ENCODE measurements around the gene LAT.

LAT gene

DNA sequence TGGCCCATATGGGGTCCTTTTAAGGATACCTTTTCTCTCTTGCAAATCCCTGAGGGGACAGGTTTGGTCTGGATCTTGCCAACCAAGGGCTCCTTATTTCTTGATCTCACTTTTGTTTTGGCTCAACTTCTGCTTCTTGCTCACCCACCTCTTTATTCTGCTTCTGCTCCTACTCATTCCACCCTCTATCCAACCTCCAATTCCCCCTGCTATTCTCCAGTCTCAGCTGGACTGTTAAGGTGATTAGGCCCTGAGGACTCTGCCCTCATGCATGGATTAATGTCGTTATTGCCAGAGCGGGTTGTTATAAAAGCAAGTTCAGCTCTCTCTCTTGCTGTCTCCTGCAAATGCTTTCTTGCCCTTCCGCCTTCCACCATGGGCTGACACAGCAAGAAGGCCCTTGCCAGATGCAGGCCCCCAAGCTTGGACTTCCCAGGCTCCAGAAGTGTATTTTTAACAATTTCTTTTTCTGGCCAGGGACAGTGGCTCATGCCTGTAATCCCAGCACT lies 29.8 kb downstream of the LAT start:
- no peaks in the 10 kb centered on the region for H3F3A ChIP-seq (ENCODE audit: insufficient read depth, low read length)
- no peak overlapping the region for H3K4me2 ChIP-seq (ENCODE audit: low read depth, low read length)
- H4K20me1 ChIP-seq (ENCODE audit: insufficient read depth, low read length): no peaks in the 10 kb centered on the region
- H2AFZ ChIP-seq (ENCODE audit: low read length): no peak overlapping the region
- H3K4me1 ChIP-seq (ENCODE audit: low read length): no peaks in the 10 kb centered on the region
- DNase-seq: no peak
- no peak overlapping the region for H3K4me3 ChIP-seq (ENCODE audit: low read length)
- H3K27ac ChIP-seq (ENCODE audit: low read length): no peak overlapping the region
- TF ChIP-seq EZH2phosphoT487 (IDR thresholded peaks at IDR 0.05; ENCODE audit: low read length) (no peak), EZH2 (optimal IDR thresholded peaks at IDR 0.05; ENCODE audit: low read depth, low read length) (no peak)
- TF ChIP-seq, protein P1, sequence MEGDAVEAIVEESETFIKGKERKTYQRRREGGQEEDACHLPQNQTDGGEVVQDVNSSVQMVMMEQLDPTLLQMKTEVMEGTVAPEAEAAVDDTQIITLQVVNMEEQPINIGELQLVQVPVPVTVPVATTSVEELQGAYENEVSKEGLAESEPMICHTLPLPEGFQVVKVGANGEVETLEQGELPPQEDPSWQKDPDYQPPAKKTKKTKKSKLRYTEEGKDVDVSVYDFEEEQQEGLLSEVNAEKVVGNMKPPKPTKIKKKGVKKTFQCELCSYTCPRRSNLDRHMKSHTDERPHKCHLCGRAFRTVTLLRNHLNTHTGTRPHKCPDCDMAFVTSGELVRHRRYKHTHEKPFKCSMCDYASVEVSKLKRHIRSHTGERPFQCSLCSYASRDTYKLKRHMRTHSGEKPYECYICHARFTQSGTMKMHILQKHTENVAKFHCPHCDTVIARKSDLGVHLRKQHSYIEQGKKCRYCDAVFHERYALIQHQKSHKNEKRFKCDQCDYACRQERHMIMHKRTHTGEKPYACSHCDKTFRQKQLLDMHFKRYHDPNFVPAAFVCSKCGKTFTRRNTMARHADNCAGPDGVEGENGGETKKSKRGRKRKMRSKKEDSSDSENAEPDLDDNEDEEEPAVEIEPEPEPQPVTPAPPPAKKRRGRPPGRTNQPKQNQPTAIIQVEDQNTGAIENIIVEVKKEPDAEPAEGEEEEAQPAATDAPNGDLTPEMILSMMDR (IDR thresholded peaks at IDR 0.05; ENCODE audit: low read length): no peak
- no peaks in the 10 kb centered on the region for H3K9me2 ChIP-seq (replicated peaks; ENCODE audit: insufficient read depth, low read length)
- H3K79me2 ChIP-seq (ENCODE audit: low read length): no peaks in the 10 kb centered on the region
- H3K27me3 ChIP-seq (replicated peaks; ENCODE audit: insufficient read depth, low read length): no peaks in the 10 kb centered on the region
- no peak overlapping the region for H3K9ac ChIP-seq (ENCODE audit: low read length)
- H3K36me3 ChIP-seq (replicated peaks; ENCODE audit: insufficient read depth, low read length): no peaks in the 10 kb centered on the region
- H3K9me3 ChIP-seq (replicated peaks; ENCODE audit: insufficient read depth, low read length): no peaks in the 10 kb centered on the region

DNA sequence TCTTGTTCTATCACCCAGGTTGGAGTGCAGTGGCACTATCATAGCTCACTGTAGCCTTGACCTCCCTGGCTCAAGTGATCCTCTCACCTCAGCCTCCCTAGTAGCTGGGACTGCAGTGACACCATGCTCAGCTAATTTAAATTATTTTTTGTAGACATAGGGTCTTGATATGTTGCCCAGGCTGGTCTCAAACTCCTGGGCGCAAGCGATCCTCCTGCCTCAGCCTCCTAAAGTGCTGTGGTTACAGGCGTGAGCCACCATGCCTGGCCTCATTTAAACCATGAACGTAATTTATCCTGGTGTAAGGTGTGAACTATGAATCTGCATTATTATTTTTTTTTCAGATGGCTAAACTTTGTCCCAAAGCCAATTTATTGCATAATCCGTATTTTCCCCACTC lies 37.3 kb downstream of the LAT start:
- Histone ChIP-seq H3K36me3 (replicated peaks; ENCODE audit: insufficient read depth, low read length) (no peaks in the 10 kb centered on the region), H3K9me2 (replicated peaks; ENCODE audit: insufficient read depth, low read length) (no peaks in the 10 kb centered on the region), H3K27ac (ENCODE audit: low read length) (no peak overlapping the region), H3F3A (ENCODE audit: insufficient read depth, low read length) (no peaks in the 10 kb centered on the region), H3K79me2 (ENCODE audit: low read length) (no peaks in the 10 kb centered on the region), H3K4me1 (ENCODE audit: low read length) (no peaks in the 10 kb centered on the region), H3K4me2 (ENCODE audit: low read depth, low read length) (no peak overlapping the region), H4K20me1 (ENCODE audit: insufficient read depth, low read length) (no peaks in the 10 kb centered on the region), H3K9me3 (replicated peaks; ENCODE audit: insufficient read depth, low read length) (no peaks in the 10 kb centered on the region), H3K27me3 (replicated peaks; ENCODE audit: insufficient read depth, low read length) (no peaks in the 10 kb centered on the region), H3K4me3 (ENCODE audit: low read length) (no peak overlapping the region), H2AFZ (ENCODE audit: low read length) (no peak overlapping the region), H3K9ac (ENCODE audit: low read length) (no peak overlapping the region)
- TF ChIP-seq EZH2 (optimal IDR thresholded peaks at IDR 0.05; ENCODE audit: low read depth, low read length) (no peak), EZH2phosphoT487 (IDR thresholded peaks at IDR 0.05; ENCODE audit: low read length) (no peak)
- TF ChIP-seq, protein P1 (IDR thresholded peaks at IDR 0.05; ENCODE audit: low read length): no peak
- no peak for DNase-seq

DNA sequence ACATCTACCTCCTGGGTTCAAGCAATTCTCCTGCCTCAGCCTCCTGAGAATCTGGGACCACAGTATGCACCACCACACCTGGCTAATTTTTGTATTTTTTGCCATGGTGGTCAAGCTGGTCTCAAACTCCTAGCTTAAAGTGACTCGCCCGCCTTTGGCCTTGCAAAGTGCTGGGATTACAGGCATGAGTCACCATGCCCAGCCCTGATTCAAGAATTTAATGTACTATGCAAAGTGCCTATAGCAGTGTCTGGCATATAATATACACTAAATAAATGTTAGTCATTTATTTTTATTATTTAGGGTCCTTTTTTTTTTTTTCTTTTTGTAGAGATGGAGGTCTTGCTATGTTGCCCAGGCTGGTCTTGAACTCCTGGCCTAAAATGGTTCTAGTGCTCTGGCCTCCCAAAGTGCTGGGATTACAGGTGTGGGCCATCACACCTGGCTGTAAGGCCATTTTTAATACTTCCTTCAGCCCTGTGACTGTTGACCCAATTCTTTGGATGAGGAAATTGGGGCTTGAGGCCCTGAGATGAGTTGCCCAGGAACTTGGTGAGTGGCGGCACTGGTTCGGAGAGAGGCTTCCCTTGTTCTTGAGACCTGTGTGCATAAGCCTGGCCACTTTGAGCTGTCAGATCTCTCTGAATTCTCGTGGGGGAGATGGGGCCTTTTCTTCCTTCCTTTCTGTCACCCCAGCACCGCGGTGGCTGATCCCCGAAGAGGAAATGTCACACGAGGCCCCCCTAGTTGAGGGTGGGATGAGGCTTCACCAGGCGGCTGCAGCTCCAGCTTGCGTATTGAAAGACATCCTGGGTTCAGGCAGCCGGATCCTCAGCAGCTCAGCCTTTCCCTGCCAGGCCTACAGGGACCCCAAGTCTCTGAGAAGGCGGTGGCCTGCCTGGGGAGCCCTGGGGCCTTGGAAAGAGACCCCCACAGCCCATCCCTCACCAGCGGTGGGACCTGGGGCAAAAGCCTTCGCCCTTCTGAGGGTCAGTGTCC lies 38.7 kb downstream of the LAT start:
- TF ChIP-seq, protein P1 (IDR thresholded peaks at IDR 0.05; ENCODE audit: low read length): no peak
- TF ChIP-seq EZH2phosphoT487 (IDR thresholded peaks at IDR 0.05; ENCODE audit: low read length) (no peak), EZH2 (optimal IDR thresholded peaks at IDR 0.05; ENCODE audit: low read depth, low read length) (no peak)
- no peak overlapping the region for H3K4me3 ChIP-seq (ENCODE audit: low read length)
- no peak for DNase-seq
- H3K27ac ChIP-seq (ENCODE audit: low read length): no peak overlapping the region
- no peaks in the 10 kb centered on the region for H3K36me3 ChIP-seq (replicated peaks; ENCODE audit: insufficient read depth, low read length)
- H3K4me1 ChIP-seq (ENCODE audit: low read length): no peaks in the 10 kb centered on the region
- H4K20me1 ChIP-seq (ENCODE audit: insufficient read depth, low read length): no peaks in the 10 kb centered on the region
- H3K27me3 ChIP-seq (replicated peaks; ENCODE audit: insufficient read depth, low read length): no peaks in the 10 kb centered on the region
- no peak overlapping the region for H3K9ac ChIP-seq (ENCODE audit: low read length)
- H2AFZ ChIP-seq (ENCODE audit: low read length): no peak overlapping the region
- no peaks in the 10 kb centered on the region for H3K79me2 ChIP-seq (ENCODE audit: low read length)
- H3K9me2 ChIP-seq (replicated peaks; ENCODE audit: insufficient read depth, low read length): no peaks in the 10 kb centered on the region
- no peaks in the 10 kb centered on the region for H3F3A ChIP-seq (ENCODE audit: insufficient read depth, low read length)
- H3K4me2 ChIP-seq (ENCODE audit: low read depth, low read length): no peak overlapping the region
- no peaks in the 10 kb centered on the region for H3K9me3 ChIP-seq (replicated peaks; ENCODE audit: insufficient read depth, low read length)

All from MM.1S (cell line).